Pericardium fibroblast (primary cell): ENCODE results near the gene QSER1. TPM values are rescaled to one million over a fixed set of nuclear protein-coding genes. Genes with fewer than 3 reads are reported as not detected.

Experiments used
- total RNA-seq: library from RNA; depleted of rRNA; stranded (reverse); fragments of >200 nt; gene quantifications from 2 replicates; pipeline ENCODE4 v1.2.3, GENCODE V29; 2015

Gene QSER1
- 10.5 and 14.0 TPM in 2 replicates for total RNA-seq

DNA sequence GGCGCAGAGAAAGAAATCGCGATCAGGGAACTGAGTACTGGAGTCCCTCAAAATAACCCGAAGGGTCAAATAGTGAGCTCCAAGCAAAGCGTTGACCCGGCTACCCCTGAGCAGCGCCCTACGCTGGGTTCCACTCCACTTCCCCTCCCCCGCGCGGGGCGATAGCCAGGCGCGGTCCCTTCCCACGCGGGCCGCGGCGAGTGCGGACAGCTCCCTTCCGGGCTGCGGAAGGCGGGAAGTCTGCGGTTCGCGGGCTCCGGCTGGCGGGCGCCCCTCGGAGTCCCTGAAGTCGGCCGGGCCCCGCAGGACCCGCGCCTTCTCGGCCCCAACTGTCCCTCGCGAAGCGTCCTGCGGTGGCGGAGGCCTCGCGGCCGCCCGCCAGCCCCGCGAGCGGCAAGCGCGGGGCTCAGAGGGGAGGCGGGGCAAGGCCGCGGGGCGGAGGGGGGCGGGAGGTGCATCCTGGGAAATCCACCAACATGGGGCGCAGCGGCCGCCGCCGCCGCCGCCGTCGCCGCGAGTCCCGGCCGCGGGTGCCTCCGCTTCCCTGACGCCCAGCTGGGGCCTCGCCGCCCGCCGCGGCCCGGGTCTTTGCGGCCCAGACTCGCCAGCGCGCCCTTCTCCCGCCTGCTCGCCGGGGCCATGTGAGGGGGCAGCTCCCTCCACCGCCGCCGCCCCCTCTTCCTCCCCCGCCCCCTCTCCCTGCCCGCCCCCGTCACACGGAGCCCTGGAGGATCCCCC lies at the start of gene QSER1:
Gene QSER1 (plus strand): TSS at position 457 of the 738 bp plus-strand sequence. CDS start 315 bp downstream, outside the sequence.

DNA sequence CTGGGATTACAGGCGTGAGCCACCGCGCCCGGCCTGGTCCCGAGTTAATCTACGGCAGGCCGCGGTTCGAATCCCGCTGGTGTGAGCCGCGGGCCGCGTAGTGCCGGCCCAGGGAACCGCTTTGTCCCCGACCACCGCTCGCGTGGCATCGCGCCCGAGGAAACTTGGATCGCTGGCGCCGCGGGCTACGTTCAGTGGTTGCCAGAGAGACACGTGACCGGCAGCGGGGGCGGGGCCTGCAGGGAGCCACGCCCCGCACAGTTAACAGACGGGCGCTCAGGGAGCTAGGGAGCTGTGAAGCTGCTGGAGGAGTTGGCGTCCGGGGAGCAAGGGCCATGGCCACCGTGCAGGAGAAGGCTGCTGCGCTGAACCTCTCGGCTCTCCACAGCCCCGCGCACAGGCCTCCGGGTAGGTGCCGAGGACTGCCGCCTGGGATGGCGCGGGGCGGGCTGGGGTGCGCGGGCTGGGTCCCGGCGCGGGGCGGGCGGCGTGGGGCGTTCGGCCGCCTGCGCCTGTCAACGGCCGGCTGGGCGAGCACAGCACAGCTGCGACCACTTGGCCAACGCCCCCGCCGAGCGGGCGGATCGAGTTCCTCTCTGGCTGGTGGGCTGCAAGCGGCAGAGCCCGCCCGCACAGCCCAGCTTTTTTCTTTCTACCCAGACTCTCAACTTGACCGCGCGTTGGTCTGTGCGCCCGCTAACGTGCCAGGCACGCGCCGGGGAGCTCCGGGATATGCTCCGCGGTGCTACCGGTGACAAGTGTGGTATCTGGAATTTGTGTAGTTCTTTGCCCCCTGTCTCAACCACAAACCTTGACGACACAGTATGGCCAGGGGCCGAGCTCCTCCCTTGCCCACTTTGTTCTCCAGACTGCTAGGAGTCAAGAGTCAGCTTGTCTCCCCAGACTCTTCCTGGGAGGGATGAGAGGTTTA lies 123.3 kb downstream of the QSER1 start, which contains the start of gene DEPDC7:
Gene DEPDC7 (plus strand): TSS at position 258 of the 931 bp plus-strand sequence. CDS start 78 bp downstream, at position 336.

Other genes with a start within 250 kb of the QSER1 start
- not detected in 2 replicates for gene CCDC73, start 98.1 kb upstream of the QSER1 start, total RNA-seq
- not detected in 2 replicates for gene PRRG4, start 62.9 kb upstream of the QSER1 start, total RNA-seq
- 0.93 and 4.7 TPM in 2 replicates for gene DEPDC7, start 123.1 kb downstream of the QSER1 start, total RNA-seq
- 11.6 and 19.7 TPM in 2 replicates for gene TCP11L1, start 146.8 kb downstream of the QSER1 start, total RNA-seq